ENCODE results near the gene PGPEP1. TPM values are rescaled to one million over a fixed set of nuclear protein-coding genes. Genes with fewer than 3 reads are reported as not detected.

PGPEP1 gene
- polyA plus RNA-seq, 1 of the 3 experiments (the other 2 are of a cell fraction): 13.8 TPM

DNA sequence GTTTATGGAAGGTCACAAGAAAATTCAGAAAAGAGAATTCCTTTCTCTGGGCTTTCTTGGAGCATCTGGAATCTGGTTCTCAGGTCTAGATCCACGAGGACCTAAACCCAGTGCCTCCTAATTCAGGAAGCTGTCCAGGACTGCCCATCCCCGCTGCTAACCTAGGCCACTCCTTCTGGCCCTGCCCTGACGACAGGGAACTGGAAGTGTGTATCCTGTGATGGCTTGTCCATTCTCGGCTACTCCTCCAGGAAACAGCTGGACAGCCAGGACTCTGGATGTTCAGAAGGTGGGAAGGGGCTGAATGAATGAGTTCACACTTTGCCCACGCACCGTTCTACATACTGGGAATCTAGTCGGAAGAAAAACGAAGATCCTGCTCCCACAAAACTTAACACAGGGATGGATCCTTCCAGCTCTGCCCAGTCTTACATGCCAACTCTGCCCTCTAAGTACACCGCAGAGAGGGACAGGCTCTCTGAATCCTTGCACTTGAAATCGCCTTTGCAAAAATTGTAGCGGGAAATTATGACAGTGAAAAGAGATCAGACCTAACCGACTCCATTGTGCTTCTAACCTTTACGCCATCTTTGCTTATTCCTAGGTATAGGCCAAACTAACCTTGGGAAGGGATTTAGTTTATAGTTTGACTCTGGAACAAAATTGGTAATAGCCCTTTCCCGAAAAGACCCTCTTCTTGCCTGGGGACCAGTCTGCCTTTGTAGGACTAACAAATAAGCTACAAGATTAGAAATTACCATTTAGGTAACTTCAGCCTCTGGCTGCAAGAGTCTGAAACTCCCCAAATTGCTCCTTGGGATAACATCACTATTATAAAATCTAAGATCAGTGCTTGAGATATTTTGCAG, 19.3 kb upstream of the PGPEP1 start:
- ChIA-PET POLR2A (interaction anchor here (1.0 to 3.8 kb wide), 5 partner anchors 16 to 108 kb away, joined by 3 to 97 read pairs (median 3); partner anchors contain the start of gene JUND), CTCF (interaction anchor here (0.7 to 4.3 kb wide), 12 partner anchors 14 to 388 kb away, joined by 3 to 123 read pairs (median 6); partner anchors contain the start of genes CCDC124, JUND and RAB3A)
- no peak for DNase-seq
- peak overlapping the region; percentile 72 to 89; a peak in 2 of 4 replicates for H3K4me3 ChIP-seq (ENCODE audit: low read depth in 2 of 2, low read length in 1 of 2)
- H3K27me3 ChIP-seq (ENCODE audit: insufficient read depth): no peaks in the 10 kb centered on the region
- H3K79me2 ChIP-seq (ENCODE audit: insufficient read depth): peaks cover 55% of the 10 kb centered on the region
- H3F3A ChIP-seq (replicated peaks; ENCODE audit: insufficient read depth): peaks cover 18% of the 10 kb centered on the region
- no peaks in the 10 kb centered on the region for H3K9me3 ChIP-seq
- peaks cover 19 to 32% of the 10 kb centered on the region in 2 experiments; a peak in 3 of 4 replicates for H3K4me1 ChIP-seq (ENCODE audit: control insufficient read depth in 1 of 2, insufficient read depth in 2 of 2, low read depth in 1 of 2, low read length in 1 of 2)
- no peaks in the 10 kb centered on the region for H3K36me3 ChIP-seq (replicated peaks in 1 of 2; ENCODE audit: control insufficient read depth in 1 of 2, insufficient read depth in 2 of 2, low read length in 1 of 2)
- H3K9me2 ChIP-seq: no peaks in the 10 kb centered on the region
- H3K27ac ChIP-seq (ENCODE audit: low read depth in 2 of 2, low read length in 1 of 2): peak overlapping the region in 1 of 2 experiments; percentile 76
- peak overlapping the region; percentile 91; the same call in 1 of the 2 replicates for H3K9ac ChIP-seq
- whole genome bisulfite sequencing (ENCODE audit: low lambda C conversion rate): 93% methylated on average over 13 of the region's 14 CpGs
- H4K20me1 ChIP-seq (ENCODE audit: insufficient read depth): no peaks in the 10 kb centered on the region
- no peak overlapping the region for H2AFZ ChIP-seq (ENCODE audit: low read depth)
- H3K4me2 ChIP-seq: peak overlapping the region; percentile 88
- TF ChIP-seq MEF2A (IDR thresholded peaks at IDR 0.05; ENCODE audit: borderline replicate concordance, low read depth) (no peak), TAF1 (IDR thresholded peaks at IDR 0.05; ENCODE audit: borderline replicate concordance, low read depth, low read length) (no peak), EZH2phosphoT487 (IDR thresholded peaks at IDR 0.05; ENCODE audit: borderline replicate concordance, low read depth) (no peak), MXI1 (IDR thresholded peaks at IDR 0.05; ENCODE audit: low read depth, low read length) (no peak)
- TF ChIP-seq, protein P1, sequence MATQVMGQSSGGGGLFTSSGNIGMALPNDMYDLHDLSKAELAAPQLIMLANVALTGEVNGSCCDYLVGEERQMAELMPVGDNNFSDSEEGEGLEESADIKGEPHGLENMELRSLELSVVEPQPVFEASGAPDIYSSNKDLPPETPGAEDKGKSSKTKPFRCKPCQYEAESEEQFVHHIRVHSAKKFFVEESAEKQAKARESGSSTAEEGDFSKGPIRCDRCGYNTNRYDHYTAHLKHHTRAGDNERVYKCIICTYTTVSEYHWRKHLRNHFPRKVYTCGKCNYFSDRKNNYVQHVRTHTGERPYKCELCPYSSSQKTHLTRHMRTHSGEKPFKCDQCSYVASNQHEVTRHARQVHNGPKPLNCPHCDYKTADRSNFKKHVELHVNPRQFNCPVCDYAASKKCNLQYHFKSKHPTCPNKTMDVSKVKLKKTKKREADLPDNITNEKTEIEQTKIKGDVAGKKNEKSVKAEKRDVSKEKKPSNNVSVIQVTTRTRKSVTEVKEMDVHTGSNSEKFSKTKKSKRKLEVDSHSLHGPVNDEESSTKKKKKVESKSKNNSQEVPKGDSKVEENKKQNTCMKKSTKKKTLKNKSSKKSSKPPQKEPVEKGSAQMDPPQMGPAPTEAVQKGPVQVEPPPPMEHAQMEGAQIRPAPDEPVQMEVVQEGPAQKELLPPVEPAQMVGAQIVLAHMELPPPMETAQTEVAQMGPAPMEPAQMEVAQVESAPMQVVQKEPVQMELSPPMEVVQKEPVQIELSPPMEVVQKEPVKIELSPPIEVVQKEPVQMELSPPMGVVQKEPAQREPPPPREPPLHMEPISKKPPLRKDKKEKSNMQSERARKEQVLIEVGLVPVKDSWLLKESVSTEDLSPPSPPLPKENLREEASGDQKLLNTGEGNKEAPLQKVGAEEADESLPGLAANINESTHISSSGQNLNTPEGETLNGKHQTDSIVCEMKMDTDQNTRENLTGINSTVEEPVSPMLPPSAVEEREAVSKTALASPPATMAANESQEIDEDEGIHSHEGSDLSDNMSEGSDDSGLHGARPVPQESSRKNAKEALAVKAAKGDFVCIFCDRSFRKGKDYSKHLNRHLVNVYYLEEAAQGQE (IDR thresholded peaks at IDR 0.05; ENCODE audit: low read depth, low read length): no peak

DNA sequence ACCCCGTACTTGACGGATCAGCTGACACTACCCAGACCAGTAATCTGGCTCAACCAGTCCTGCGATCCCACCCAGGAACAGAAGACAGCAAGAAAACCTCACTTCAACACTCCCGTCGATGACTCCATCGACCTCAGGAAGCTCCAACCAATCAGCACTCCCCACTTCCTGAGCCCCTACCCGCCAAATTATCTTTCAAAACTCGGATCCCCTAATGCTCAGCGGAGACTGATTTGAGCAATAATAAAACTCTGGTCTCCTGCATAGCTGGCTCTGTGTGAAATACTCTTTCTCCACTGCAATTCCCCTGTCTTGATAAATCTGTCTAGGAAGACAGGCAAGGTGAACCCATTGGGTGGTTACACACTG, 18.7 kb upstream of the PGPEP1 start:
- no peak for TF ChIP-seq MXI1 (IDR thresholded peaks at IDR 0.05; ENCODE audit: low read depth, low read length)
- Histone ChIP-seq H3K4me2 (peak overlapping the region; percentile 88), H3K27ac (ENCODE audit: low read depth in 2 of 2, low read length in 1 of 2) (peak overlapping the region; percentile 76 to 87), H3K4me3 (ENCODE audit: low read depth in 2 of 2, low read length in 1 of 2) (peak overlapping the region; percentile 72 to 89), H3K9ac (peak overlapping the region; percentile 91), H3K27me3 (ENCODE audit: insufficient read depth) (no peaks in the 10 kb centered on the region), H3K4me1 (ENCODE audit: control insufficient read depth in 1 of 2, insufficient read depth in 2 of 2, low read depth in 1 of 2, low read length in 1 of 2) (peaks cover 19 to 32% of the 10 kb centered on the region in 2 experiments; a peak in 3 of 4 replicates), H3K9me2 (no peaks in the 10 kb centered on the region), H2AFZ (ENCODE audit: low read depth) (no peak overlapping the region), H3K36me3 (replicated peaks in 1 of 2; ENCODE audit: control insufficient read depth in 1 of 2, insufficient read depth in 2 of 2, low read length in 1 of 2) (no peaks in the 10 kb centered on the region), H4K20me1 (ENCODE audit: insufficient read depth) (no peaks in the 10 kb centered on the region), H3K9me3 (no peaks in the 10 kb centered on the region), H3F3A (replicated peaks; ENCODE audit: insufficient read depth) (peaks cover 15% of the 10 kb centered on the region), H3K79me2 (ENCODE audit: insufficient read depth) (peaks cover 55% of the 10 kb centered on the region)
- peak; percentile 33 for DNase-seq
- ChIA-PET CTCF (interaction anchor here (0.6 to 4.3 kb wide), 21 partner anchors 9 to 389 kb away, joined by 3 to 123 read pairs (median 6); partner anchors contain the start of genes CCDC124, JUND, RAB3A and SSBP4), POLR2A (interaction anchor here (0.7 to 3.8 kb wide), 8 partner anchors 17 to 107 kb away, joined by 3 to 97 read pairs (median 6); partner anchors contain the start of genes IQCN and JUND)
- WGBS (ENCODE audit: low lambda C conversion rate): 53% methylated on average over 9 of the region's 9 CpGs

Measured in SK-N-SH (cell line).